Transverse colon (tissue), 4 donors: Measurements from ENCODE around the gene CNDP1.

Source experiments
- CTCF ChIP-seq, 5 experiments: fragments of 200-600 bp in 3 of 5; fragments of 450-650 bp in 2 of 5; sonication (generic) in 3 of 5; IDR thresholded peaks; 1 replicate in 2 of 5; 2 replicates in 3 of 5; pipeline ENCODE4 v1.5.1; 2016 to 2017; ENCODE audit warnings: antibody characterized with exemption in 5 of 5, inconsistent platforms in 3 of 5, mild to moderate bottlenecking in 2 of 5, moderate library complexity in 1 of 5
- EP300 ChIP-seq: sonication (generic); formaldehyde crosslinking; IDR thresholded peaks from one replicate; pipeline ENCODE4 v1.6.1; 2017; ENCODE audit warnings: antibody characterized with exemption, low read depth
- POLR2A ChIP-seq: fragments of 450-650 bp; IDR thresholded peaks from one replicate; pipeline ENCODE4 v1.6.1; 2016; ENCODE audit warnings: antibody characterized with exemption, mild to moderate bottlenecking, moderate library complexity
- POLR2AphosphoS5 ChIP-seq, 3 donors: sonication (generic); formaldehyde crosslinking; IDR thresholded peaks; one replicate each; pipeline ENCODE4 v1.6.1; 2016; ENCODE audit warnings: antibody characterized with exemption in 3 of 3

GRCh38 chr18:74497324-74497676 lies 37.0 kb upstream of the CNDP1 start:
- TF ChIP-seq CTCF (IDR thresholded peaks at IDR 0.05) (no peak), POLR2AphosphoS5 (IDR thresholded peaks at IDR 0.05) (no peak), POLR2A (no peak), EP300 (no peak)
